Uterus (tissue), 4 donors: ENCODE results near the gene CAMK1D. TPM values are rescaled to one million over a fixed set of nuclear protein-coding genes. Genes with fewer than 3 reads are reported as not detected.

Source experiments
- DNase-seq, 2 donors: peaks; one replicate each; pipeline ENCODE4 v3.0.0-alpha.2; 2019 to 2020
- H3K27ac ChIP-seq, 2 donors: fragments of 200-600 bp; sonication (generic); 1 replicate in 1 of 2; 2 replicates in 1 of 2; pipeline ENCODE4 v1.5.1; 2016 to 2018
- H3K27me3 ChIP-seq, 2 donors: fragments of 200-600 bp; sonication (generic); one replicate each; pipeline ENCODE4 v1.5.1; 2018 to 2019; ENCODE audit warnings: control low read depth in 1 of 2
- H3K36me3 ChIP-seq, 2 donors: fragments of 200-600 bp; sonication (generic); one replicate each; pipeline ENCODE4 v1.5.1; 2019; ENCODE audit warnings: control low read depth in 1 of 2
- H3K4me1 ChIP-seq, 2 donors: fragments of 200-600 bp; sonication (generic); one replicate each; pipeline ENCODE4 v1.5.1; 2018 to 2019; ENCODE audit warnings: control low read depth in 1 of 2
- H3K4me3 ChIP-seq, 2 donors: fragments of 200-600 bp; sonication (generic); 1 replicate in 1 of 2; 2 replicates in 1 of 2; pipeline ENCODE4 v1.5.1; 2018 to 2019; ENCODE audit warnings: mild to moderate bottlenecking in 1 of 2
- H3K9me3 ChIP-seq, 2 donors: fragments of 200-600 bp; sonication (generic); one replicate each; pipeline ENCODE4 v1.5.1; 2019; ENCODE audit warnings: control low read depth in 1 of 2
- POLR2A ChIP-seq, 2 donors: fragments of 450-650 bp; IDR thresholded peaks; one replicate each; pipeline ENCODE4 v1.6.1; 2016; ENCODE audit warnings: antibody characterized with exemption in 2 of 2, mild to moderate bottlenecking in 1 of 2, moderate library complexity in 1 of 2
- intact Hi-C: fragments of 100-400 bp; cut with DNase I; formaldehyde crosslinking; loops from one replicate; pipeline ENCODE4 v1.15.1; 2023; ENCODE audit warnings: low total_unique reads
- total RNA-seq, 4 donors: library from RNA; depleted of rRNA in 3 of 4; stranded (reverse); fragments of >200 nt in 3 of 4; gene quantifications; one replicate each; pipeline versions ENCODE4 v1.1.0 to v1.2.4, GENCODE V29; 2014 to 2023
- TF ChIP-seq, protein P1 (sequence below), 4 experiments: fragments of 200-600 bp in 2 of 4; fragments of 450-650 bp in 2 of 4; sonication (generic) in 2 of 4; IDR thresholded peaks; one replicate each; pipeline ENCODE4 v1.5.1; 2016 to 2019; ENCODE audit warnings: antibody characterized with exemption in 4 of 4, mild to moderate bottlenecking in 2 of 4, moderate library complexity in 1 of 4
- donor health status: DM: yes; HTN: yes; CAD: no.

Gene CAMK1D
- total RNA-seq, 4 donors from 2014 or later = 3.5 to 48.4 (median 10.8) TPM

DNA sequence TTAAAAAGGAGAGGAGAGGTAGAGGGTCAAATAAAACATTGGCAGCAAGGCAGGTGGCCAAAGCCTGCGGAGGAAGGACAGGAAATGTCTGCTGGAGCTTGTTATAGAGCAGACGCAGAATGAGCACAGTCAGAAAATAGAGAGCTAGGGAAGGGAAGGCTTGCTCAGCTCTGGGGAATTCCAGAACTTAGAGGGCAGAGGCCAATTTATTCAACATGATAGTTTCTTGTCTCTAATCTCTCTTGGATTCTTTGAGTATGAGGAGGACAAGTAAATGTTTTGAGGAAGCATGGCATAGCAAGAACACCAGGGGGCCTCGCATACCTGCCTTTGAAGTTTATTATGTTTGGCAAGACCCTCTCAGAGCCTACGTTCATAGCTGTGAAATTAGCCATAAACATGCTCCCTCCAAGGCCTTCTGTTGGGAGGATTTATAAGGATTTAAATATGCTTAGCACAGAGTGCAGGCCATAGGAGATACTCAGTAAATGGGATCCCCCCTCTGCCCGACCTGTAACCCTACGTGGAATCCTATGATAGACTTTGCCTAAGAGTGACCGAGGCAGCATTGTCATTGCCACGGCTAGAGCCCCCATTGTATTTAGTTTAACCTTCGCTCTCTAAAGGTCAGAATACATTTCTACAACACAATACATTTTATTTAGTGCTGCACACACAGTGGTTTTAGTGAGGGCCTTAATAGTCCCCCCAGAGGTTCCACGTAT lies 358.3 kb downstream of the CAMK1D start:
- peaks cover 0 to 10% of the 10 kb centered on the region in 2 donors for H3K4me1 ChIP-seq

DNA sequence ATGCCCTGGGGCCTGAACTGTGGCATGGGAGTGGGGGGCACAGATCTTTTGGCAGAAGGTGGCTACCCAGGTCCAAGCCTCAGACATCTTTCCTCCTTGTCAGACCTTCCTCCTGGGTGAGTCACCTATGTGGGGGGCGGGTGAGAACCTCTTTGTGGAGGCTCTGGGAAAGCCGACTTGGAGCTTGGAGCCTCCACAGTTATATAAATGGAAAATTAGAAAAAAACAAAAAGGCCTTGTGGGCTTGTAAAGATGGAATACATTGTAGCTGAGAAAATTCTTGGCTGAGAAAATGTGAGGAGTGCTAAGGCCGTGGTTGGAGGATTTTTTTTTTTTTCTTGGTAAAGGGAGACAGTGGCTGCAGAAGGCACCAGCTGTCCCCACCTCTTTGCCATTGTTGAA lies 359.7 kb downstream of the CAMK1D start:
- TF ChIP-seq, protein P1, sequence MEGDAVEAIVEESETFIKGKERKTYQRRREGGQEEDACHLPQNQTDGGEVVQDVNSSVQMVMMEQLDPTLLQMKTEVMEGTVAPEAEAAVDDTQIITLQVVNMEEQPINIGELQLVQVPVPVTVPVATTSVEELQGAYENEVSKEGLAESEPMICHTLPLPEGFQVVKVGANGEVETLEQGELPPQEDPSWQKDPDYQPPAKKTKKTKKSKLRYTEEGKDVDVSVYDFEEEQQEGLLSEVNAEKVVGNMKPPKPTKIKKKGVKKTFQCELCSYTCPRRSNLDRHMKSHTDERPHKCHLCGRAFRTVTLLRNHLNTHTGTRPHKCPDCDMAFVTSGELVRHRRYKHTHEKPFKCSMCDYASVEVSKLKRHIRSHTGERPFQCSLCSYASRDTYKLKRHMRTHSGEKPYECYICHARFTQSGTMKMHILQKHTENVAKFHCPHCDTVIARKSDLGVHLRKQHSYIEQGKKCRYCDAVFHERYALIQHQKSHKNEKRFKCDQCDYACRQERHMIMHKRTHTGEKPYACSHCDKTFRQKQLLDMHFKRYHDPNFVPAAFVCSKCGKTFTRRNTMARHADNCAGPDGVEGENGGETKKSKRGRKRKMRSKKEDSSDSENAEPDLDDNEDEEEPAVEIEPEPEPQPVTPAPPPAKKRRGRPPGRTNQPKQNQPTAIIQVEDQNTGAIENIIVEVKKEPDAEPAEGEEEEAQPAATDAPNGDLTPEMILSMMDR (IDR thresholded peaks at IDR 0.05) = no peak
- TF ChIP-seq POLR2A (IDR thresholded peaks at IDR 0.05) = no peak
- H3K9me3 ChIP-seq = no peaks in the 10 kb centered on the region
- no peak overlapping the region for H3K4me3 ChIP-seq
- H3K4me1 ChIP-seq = peaks cover 0 to 10% of the 10 kb centered on the region in 2 donors
- H3K36me3 ChIP-seq = no peaks in the 10 kb centered on the region
- H3K27ac ChIP-seq = peak overlapping the region; percentile 73 to 77
- DNase-seq = no peak
- intact Hi-C loops = no loop called here
- no peaks in the 10 kb centered on the region for H3K27me3 ChIP-seq

More for the DNA sequence above, 358.3 kb downstream of the CAMK1D start:
- Histone ChIP-seq H3K9me3 (no peaks in the 10 kb centered on the region), H3K36me3 (no peaks in the 10 kb centered on the region), H3K4me3 (no peak overlapping the region), H3K27me3 (no peaks in the 10 kb centered on the region), H3K27ac (peak overlapping the region; percentile 73 to 77)
- intact Hi-C loops = no loop called here
- TF ChIP-seq, protein P1 (IDR thresholded peaks at IDR 0.05) = peak; percentile 22 to 52 (median 34)
- TF ChIP-seq POLR2A (IDR thresholded peaks at IDR 0.05) = no peak
- DNase-seq = peak; percentile 47 to 50

DNA sequence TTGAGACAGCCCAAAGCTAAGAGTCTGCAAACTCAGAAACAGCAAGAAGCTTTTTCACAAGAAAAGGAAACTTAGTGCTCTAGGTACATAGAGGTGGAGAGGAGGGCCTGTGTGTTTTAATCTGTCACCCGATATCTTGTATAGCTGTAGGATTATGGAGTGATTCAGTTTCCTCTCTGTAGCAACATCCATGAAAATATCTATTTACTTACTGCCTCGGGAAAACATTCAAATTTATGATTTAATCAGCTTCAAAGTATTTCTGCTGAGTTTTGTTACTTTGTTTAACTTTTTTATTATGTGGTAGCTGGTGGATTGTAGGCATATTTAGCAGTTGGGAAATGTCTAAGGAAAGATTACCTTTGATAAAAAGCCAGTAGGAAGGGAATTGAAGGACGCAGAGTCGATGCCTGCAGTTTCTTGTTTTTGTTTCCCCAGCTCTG lies 360.2 kb downstream of the CAMK1D start:
- H3K27me3 ChIP-seq = no peaks in the 10 kb centered on the region
- H3K4me1 ChIP-seq = peaks cover 0 to 10% of the 10 kb centered on the region in 2 donors

DNA sequence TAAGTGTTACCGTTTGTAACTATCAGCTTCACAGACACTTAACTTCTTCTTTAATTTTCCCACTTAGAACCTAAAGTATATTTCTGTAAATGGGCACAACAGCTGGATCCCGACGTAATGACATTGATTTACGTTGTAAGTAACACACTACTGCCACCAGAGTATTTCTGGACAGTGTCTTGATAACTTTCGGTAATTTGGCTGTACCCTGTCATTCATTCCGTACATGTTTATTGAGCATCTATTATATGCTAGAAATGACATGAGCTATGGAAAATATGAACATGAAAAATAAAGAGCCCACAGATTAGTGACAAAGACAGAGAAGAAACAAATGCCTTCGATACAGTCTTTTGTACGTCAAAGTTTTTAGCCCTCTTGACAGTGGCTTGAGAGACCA lies 360.8 kb downstream of the CAMK1D start:
- H3K4me1 ChIP-seq = peaks cover 0 to 10% of the 10 kb centered on the region in 2 donors
- H3K4me3 ChIP-seq = no peak overlapping the region
- no peaks in the 10 kb centered on the region for H3K36me3 ChIP-seq
- H3K9me3 ChIP-seq = no peaks in the 10 kb centered on the region
- TF ChIP-seq, protein P1 (IDR thresholded peaks at IDR 0.05) = no peak
- TF ChIP-seq POLR2A (IDR thresholded peaks at IDR 0.05) = no peak
- H3K27me3 ChIP-seq = no peaks in the 10 kb centered on the region
- intact Hi-C loops = no loop called here
- H3K27ac ChIP-seq = peak overlapping the region in 1 of 2 donors; percentile 77
- DNase-seq = no peak

More for the DNA sequence above, 360.2 kb downstream of the CAMK1D start:
- intact Hi-C loops = no loop called here
- H3K36me3 ChIP-seq = no peaks in the 10 kb centered on the region
- no peak for DNase-seq
- H3K4me3 ChIP-seq = no peak overlapping the region
- H3K9me3 ChIP-seq = no peaks in the 10 kb centered on the region
- TF ChIP-seq POLR2A (IDR thresholded peaks at IDR 0.05) = no peak
- TF ChIP-seq, protein P1 (IDR thresholded peaks at IDR 0.05) = no peak
- peak overlapping the region; percentile 73 to 77 for H3K27ac ChIP-seq

DNA sequence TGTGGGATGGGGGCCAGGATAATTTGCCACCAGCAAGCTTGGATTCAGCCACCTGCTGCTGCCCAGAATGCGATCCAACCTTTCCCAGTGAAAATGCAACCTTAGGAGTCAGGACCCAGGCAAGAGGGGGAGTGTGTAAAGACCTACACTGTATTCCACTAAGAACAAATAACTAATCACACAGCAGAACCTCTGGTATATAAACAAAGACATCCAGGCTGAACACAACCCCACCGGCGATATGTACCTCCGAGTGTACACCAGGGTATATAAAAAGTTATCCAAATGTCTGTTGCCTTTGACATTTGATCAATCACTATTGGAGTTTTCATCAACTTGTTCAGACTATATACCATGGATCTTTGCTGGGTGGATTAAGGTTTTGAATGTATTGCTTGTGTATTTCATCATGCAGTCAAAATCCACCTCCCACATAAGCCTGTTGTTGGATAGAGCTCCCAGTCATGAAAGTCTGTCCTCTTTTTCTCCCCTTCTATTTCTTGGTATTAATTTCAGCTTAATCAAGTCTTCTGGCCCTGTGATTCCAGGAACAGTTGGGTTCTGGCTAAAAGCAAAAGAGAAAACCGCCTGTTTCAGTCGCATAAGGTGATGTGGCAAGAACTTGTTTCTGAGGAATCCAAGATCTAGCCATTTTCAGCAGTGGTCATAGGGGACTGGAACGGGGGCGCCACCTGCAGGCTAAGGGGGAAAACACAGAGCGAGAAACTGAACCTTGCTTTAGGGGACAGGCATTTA lies 361.4 kb downstream of the CAMK1D start:
- DNase-seq = peak; percentile 70 to 79

More for the DNA sequence above, 361.4 kb downstream of the CAMK1D start:
- TF ChIP-seq, protein P1 (IDR thresholded peaks at IDR 0.05) = peak; percentile 77 to 91 (median 90)
- TF ChIP-seq POLR2A (IDR thresholded peaks at IDR 0.05) = no peak
- H3K4me1 ChIP-seq = peaks cover 0 to 10% of the 10 kb centered on the region in 2 donors
- no peaks in the 10 kb centered on the region for H3K27me3 ChIP-seq
- no peak overlapping the region for H3K4me3 ChIP-seq
- no peaks in the 10 kb centered on the region for H3K9me3 ChIP-seq
- peak overlapping the region in 1 of 2 donors; percentile 27 for H3K27ac ChIP-seq
- intact Hi-C loops = no loop called here
- H3K36me3 ChIP-seq = no peaks in the 10 kb centered on the region
